ENCODE measurements around the gene CDON.

- TF ChIP-seq POLR2A (IDR thresholded peaks at IDR 0.05; ENCODE audit: low read depth, low read length) (no peak), TAF1 (IDR thresholded peaks at IDR 0.05; ENCODE audit: low read depth, low read length) (no peak), POLR2AphosphoS5 (IDR thresholded peaks at IDR 0.05; ENCODE audit: low read depth, low read length) (no peak)
Observed at GRCh38 chr11:125925804-125926203, 136.9 kb downstream of the CDON start.

Data from GM12891 (cell line).